Karpas-422 (cell line): Measurements from ENCODE around the gene ISYNA1. TPM values are rescaled to one million over a fixed set of nuclear protein-coding genes. Genes with fewer than 3 reads are reported as not detected.

Experiments
- small RNA-seq: library from RNA; depleted of rRNA; stranded (forward); fragments of <200 nt; gene quantifications from one replicate; pipeline ENCODE3, GENCODE V24; 2014
- total RNA-seq: library from RNA; depleted of rRNA; stranded (reverse); fragments of >200 nt; shearing (Covaris generic); gene quantifications from 2 replicates; pipeline ENCODE4 v1.2.3, GENCODE V29; 2014; ENCODE audit warnings: low replicate concordance; rRNA removed

Gene ISYNA1
- total RNA-seq, 1 experiment from 2014 or later, result 10.0 TPM

Small RNA genes within 50 kb of the gene (small RNA-seq; reads per million reads assigned to genes)
- not detected for gene MIR3189

Other genes starting within 250 kb of the ISYNA1 start
- 17.0 and 24.2 TPM in 2 replicates for gene MPV17L2, start 244.9 kb downstream of the ISYNA1 start, total RNA-seq
- 2.5 and 6.2 TPM in 2 replicates for gene RAB3A, start 234.1 kb downstream of the ISYNA1 start, total RNA-seq
- gene PDE4C, start 211.7 kb downstream of the ISYNA1 start, total RNA-seq, result not detected in 2 replicates
- 0.37 and 0.87 TPM in 2 replicates for gene IQCN, start 163.7 kb downstream of the ISYNA1 start, total RNA-seq
- 69.5 and 274 TPM in 2 replicates for gene JUND, start 156.5 kb downstream of the ISYNA1 start, total RNA-seq
- 198 and 359 TPM in 2 replicates for gene LSM4, start 115.1 kb downstream of the ISYNA1 start, total RNA-seq
- gene PGPEP1, start 97.5 kb downstream of the ISYNA1 start, total RNA-seq, result 10.7 and 13.6 TPM in 2 replicates
- gene GDF15, start 52.0 kb downstream of the ISYNA1 start, total RNA-seq, result 0.97 TPM in 1 of 2 replicates, not detected in the other
- 1.6 and 2.2 TPM in 2 replicates for gene LRRC25, start 40.5 kb downstream of the ISYNA1 start, total RNA-seq
- 22.5 and 73.2 TPM in 2 replicates for gene SSBP4, start 18.7 kb downstream of the ISYNA1 start, total RNA-seq
- 10.9 and 14.8 TPM in 2 replicates for gene ELL, start 83.9 kb upstream of the ISYNA1 start, total RNA-seq
- 92.6 and 255 TPM in 2 replicates for gene FKBP8, start 105.4 kb upstream of the ISYNA1 start, total RNA-seq
- gene KXD1, start 119.7 kb upstream of the ISYNA1 start, total RNA-seq, result 103 and 128 TPM in 2 replicates
- gene UBA52, start 133.7 kb upstream of the ISYNA1 start, total RNA-seq, result 881 and 1,597 TPM in 2 replicates
- 45.7 and 76.8 TPM in 2 replicates for gene REX1BD, start 150.7 kb upstream of the ISYNA1 start, total RNA-seq
- gene CRLF1, start 168.7 kb upstream of the ISYNA1 start, total RNA-seq, result 3.0 TPM in 1 of 2 replicates, not detected in the other
- 0.43 and 2.5 TPM in 2 replicates for gene TMEM59L, start 174.7 kb upstream of the ISYNA1 start, total RNA-seq
- 3.7 and 4.0 TPM in 2 replicates for gene KLHL26, start 198.9 kb upstream of the ISYNA1 start, total RNA-seq
- gene CRTC1, start 245.5 kb upstream of the ISYNA1 start, total RNA-seq, result 3.7 and 5.5 TPM in 2 replicates